ENCODE results near the gene USP38. TPM values are rescaled to one million over a fixed set of nuclear protein-coding genes. Genes with fewer than 3 reads are reported as not detected.

USP38 gene
- total RNA-seq, 2 experiments from 2014 or later = 34.2 to 35.7 TPM

DNA sequence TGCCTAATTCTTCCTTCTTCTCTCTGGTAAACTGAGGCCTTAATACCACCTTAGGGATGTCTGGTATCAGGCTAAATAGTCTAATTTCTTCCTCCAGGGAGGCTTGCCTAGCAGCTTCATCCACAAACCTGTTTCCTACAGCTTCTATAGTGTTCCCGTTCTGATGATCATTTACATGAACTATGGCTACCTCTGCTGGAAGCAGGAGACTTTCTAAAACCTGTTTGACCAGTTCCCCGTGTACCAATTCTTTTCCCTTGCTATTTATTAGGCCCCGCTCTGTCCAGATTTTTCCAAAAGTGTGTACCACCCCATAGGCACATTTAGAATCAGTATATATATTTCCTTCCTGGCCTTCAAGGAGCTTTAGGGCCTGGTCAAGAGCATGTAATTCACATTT, 5.8 kb upstream of the USP38 start:
- Histone ChIP-seq H3K4me3 (ENCODE audit: low read length) (no peak overlapping the region), H3K27me3 (ENCODE audit: control insufficient read depth in 1 of 2, insufficient read depth in 2 of 2, low read length in 2 of 2) (no peaks in the 10 kb centered on the region), H3K9me3 (ENCODE audit: control insufficient read depth in 1 of 2, insufficient read depth in 1 of 2, low read length in 2 of 2) (peaks cover 0 to 4% of the 10 kb centered on the region in 2 experiments), H3K36me3 (ENCODE audit: insufficient read depth, low read length) (no peaks in the 10 kb centered on the region), H3K27ac (ENCODE audit: low read depth in 1 of 2, low read length in 2 of 2) (no peak overlapping the region), H3K4me1 (ENCODE audit: insufficient read depth, low read length) (no peaks in the 10 kb centered on the region)
- ATAC-seq (ENCODE audit: poor library complexity) = no peak
- CTCF ChIA-PET = no interaction called here
- TF ChIP-seq, protein P1, sequence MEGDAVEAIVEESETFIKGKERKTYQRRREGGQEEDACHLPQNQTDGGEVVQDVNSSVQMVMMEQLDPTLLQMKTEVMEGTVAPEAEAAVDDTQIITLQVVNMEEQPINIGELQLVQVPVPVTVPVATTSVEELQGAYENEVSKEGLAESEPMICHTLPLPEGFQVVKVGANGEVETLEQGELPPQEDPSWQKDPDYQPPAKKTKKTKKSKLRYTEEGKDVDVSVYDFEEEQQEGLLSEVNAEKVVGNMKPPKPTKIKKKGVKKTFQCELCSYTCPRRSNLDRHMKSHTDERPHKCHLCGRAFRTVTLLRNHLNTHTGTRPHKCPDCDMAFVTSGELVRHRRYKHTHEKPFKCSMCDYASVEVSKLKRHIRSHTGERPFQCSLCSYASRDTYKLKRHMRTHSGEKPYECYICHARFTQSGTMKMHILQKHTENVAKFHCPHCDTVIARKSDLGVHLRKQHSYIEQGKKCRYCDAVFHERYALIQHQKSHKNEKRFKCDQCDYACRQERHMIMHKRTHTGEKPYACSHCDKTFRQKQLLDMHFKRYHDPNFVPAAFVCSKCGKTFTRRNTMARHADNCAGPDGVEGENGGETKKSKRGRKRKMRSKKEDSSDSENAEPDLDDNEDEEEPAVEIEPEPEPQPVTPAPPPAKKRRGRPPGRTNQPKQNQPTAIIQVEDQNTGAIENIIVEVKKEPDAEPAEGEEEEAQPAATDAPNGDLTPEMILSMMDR (IDR thresholded peaks at IDR 0.05) = no peak
- DNase-seq = no peak
- POLR2A ChIA-PET = no interaction called here
- Mint-ChIP-seq H3K4me1 (ENCODE audit: low read depth) (peaks cover 33% of the 10 kb centered on the region), H3K27me3 (no peaks in the 10 kb centered on the region), H3K36me3 (ENCODE audit: low read depth) (peaks cover 16% of the 10 kb centered on the region), H3K27ac (no peak overlapping the region), H3K4me3 (no peak overlapping the region), H3K9me3 (peaks cover 8% of the 10 kb centered on the region)
- intact Hi-C loops (cut with DNase I, micrococcal nuclease) = no loop called here

DNA sequence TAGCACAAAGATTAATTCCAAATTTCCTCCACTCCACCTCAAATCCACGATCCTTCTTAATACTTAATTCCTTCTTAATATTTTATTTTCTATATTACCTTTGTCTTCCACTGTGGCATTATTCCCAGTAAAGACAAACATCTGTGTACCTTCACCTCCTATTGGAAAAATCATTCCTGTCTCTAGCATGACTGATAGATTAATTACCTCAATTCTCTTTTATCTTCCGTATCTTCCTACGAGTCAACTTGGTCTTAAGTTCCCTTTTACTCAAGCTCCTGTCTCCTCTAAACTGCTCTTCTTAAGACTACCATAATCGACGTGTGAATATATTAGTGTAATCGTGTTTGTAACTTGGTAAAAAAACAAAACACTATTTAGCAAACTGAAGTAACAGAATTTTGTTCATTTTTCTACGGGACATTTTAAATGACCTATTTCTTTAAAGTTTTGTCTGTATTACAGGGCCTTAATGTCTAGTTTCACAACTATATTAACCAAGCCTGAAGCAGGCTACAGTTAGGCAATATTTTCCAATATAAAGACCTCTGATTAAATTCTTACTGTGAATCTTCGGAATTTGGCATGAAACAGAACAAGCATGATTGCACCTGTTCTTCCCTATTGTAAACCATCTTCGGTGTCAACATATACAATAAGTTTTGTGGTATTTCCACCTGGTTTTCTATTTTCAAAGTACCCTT, 1.1 kb upstream of the USP38 start:
- POLR2A ChIA-PET = interaction anchor here (0.6 to 0.7 kb wide), 2 partner anchors 1883 to 1969 kb away, joined by 3 to 4 read pairs; no protein-coding TSS in a partner anchor

DNA sequence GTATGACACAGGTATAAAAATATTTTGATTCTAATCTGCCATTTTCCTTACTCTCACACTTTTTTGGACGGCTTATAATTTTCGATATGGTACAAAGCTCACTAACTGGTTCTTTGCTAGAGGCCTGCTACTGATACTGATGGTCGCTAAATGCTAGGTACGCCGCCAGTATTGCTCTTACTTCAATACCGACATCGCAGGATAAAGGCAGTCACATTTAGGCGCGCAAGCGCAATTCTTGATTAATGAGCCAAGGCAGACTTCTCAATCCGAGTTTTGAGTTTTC, 557 bp upstream of the USP38 start:
- Mint-ChIP-seq H3K27ac (peak overlapping the region; percentile 97), H3K4me3 (peak overlapping the region; percentile 91), H3K4me1 (ENCODE audit: low read depth) (peaks cover 72% of the 10 kb centered on the region), H3K9me3 (no peaks in the 10 kb centered on the region), H3K36me3 (ENCODE audit: low read depth) (peaks cover 38% of the 10 kb centered on the region), H3K27me3 (no peaks in the 10 kb centered on the region)
- peak overlapping the region; percentile 93 to 97 for H3K27ac ChIP-seq (ENCODE audit: low read depth in 1 of 2, low read length in 2 of 2)
- H3K9me3 ChIP-seq (ENCODE audit: control insufficient read depth in 1 of 2, insufficient read depth in 1 of 2, low read length in 2 of 2) = no peaks in the 10 kb centered on the region
- peak overlapping the region; percentile 70 for H3K4me3 ChIP-seq (ENCODE audit: low read length)
- ATAC-seq (ENCODE audit: poor library complexity) (peak; percentile 24), DNase-seq (no peak)
- ChIA-PET CTCF (no interaction called here), POLR2A (interaction anchor here (0.6 to 0.7 kb wide), 2 partner anchors 1883 to 1969 kb away, joined by 3 to 4 read pairs; no protein-coding TSS in a partner anchor)
- no peaks in the 10 kb centered on the region for H3K27me3 ChIP-seq (ENCODE audit: control insufficient read depth in 1 of 2, insufficient read depth in 2 of 2, low read length in 2 of 2)
- TF ChIP-seq, protein P1 (IDR thresholded peaks at IDR 0.05) = no peak
- H3K4me1 ChIP-seq (ENCODE audit: insufficient read depth, low read length) = peaks cover 7% of the 10 kb centered on the region
- H3K36me3 ChIP-seq (ENCODE audit: insufficient read depth, low read length) = peaks cover 6% of the 10 kb centered on the region
- intact Hi-C loops (cut with DNase I, micrococcal nuclease) = loop anchor here (2.0 to 10.0 kb wide), 4 partner anchors 329 to 1993 kb away; partner anchors contain the start of genes SMARCA5 (in 2 of the 2), ABCE1 (in 1 of the 2), ANAPC10 (in 1 of the 2) and INPP4B (in 1 of the 2)

More for the DNA sequence above, 1.1 kb upstream of the USP38 start:
- Mint-ChIP-seq H3K4me3 (peak overlapping the region; percentile 91), H3K27me3 (no peaks in the 10 kb centered on the region), H3K36me3 (ENCODE audit: low read depth) (peaks cover 37% of the 10 kb centered on the region), H3K9me3 (peaks cover 2% of the 10 kb centered on the region), H3K4me1 (ENCODE audit: low read depth) (peaks cover 67% of the 10 kb centered on the region), H3K27ac (peak overlapping the region; percentile 97)
- H3K27me3 ChIP-seq (ENCODE audit: control insufficient read depth in 1 of 2, insufficient read depth in 2 of 2, low read length in 2 of 2) = no peaks in the 10 kb centered on the region
- peak overlapping the region; percentile 93 to 97 for H3K27ac ChIP-seq (ENCODE audit: low read depth in 1 of 2, low read length in 2 of 2)
- H3K36me3 ChIP-seq (ENCODE audit: insufficient read depth, low read length) = peaks cover 3% of the 10 kb centered on the region
- peaks cover 7% of the 10 kb centered on the region for H3K4me1 ChIP-seq (ENCODE audit: insufficient read depth, low read length)
- peak overlapping the region; percentile 70 for H3K4me3 ChIP-seq (ENCODE audit: low read length)
- H3K9me3 ChIP-seq (ENCODE audit: control insufficient read depth in 1 of 2, insufficient read depth in 1 of 2, low read length in 2 of 2) = no peaks in the 10 kb centered on the region
- TF ChIP-seq, protein P1 (IDR thresholded peaks at IDR 0.05) = no peak
- DNase-seq (peak in 2 of 14 experiments; percentile 9 to 14), ATAC-seq (ENCODE audit: poor library complexity) (no peak)
- intact Hi-C loops (cut with DNase I, micrococcal nuclease) = loop anchor here (2.0 to 10.0 kb wide), 4 partner anchors 329 to 1994 kb away; partner anchors contain the start of genes SMARCA5 (in 2 of the 2), ABCE1 (in 1 of the 2), ANAPC10 (in 1 of the 2) and INPP4B (in 1 of the 2)
- CTCF ChIA-PET = no interaction called here

Measured in CD4-positive, alpha-beta T cell (primary cell).